ENCODE data around the gene UBQLNL. TPM values are rescaled to one million over a fixed set of nuclear protein-coding genes. Genes with fewer than 3 reads are reported as not detected.

UBQLNL gene
- total RNA-seq, 1 experiment from 2014 or later = not detected

- H2BK5ac ChIP-seq (ENCODE audit: insufficient read length, low read length) = no peak overlapping the region
- H2BK120ac ChIP-seq (ENCODE audit: low read depth, low read length, poor library complexity, severe bottlenecking) = no peak overlapping the region
- no peak overlapping the region for H2BK12ac ChIP-seq (ENCODE audit: insufficient read length, low read depth, low read length)
- H3K18ac ChIP-seq (ENCODE audit: insufficient read length, low read depth, low read length) = no peak overlapping the region
- no peak overlapping the region for H3K23ac ChIP-seq (ENCODE audit: insufficient read length, low read depth, low read length)
- Mint-ChIP-seq H3K9me3 (no peaks in the 10 kb centered on the region), H3K27ac (no peak overlapping the region), H3K27me3 (ENCODE audit: low read depth) (no peaks in the 10 kb centered on the region), H3K4me1 (peaks cover 0 to 3% of the 10 kb centered on the region in 2 experiments; a peak in 1 of 4 replicates), H3K36me3 (ENCODE audit: insufficient read depth in 1 of 3, low read depth in 3 of 3) (no peaks in the 10 kb centered on the region), H3K4me3 (no peak overlapping the region)
- H3K27me3 ChIP-seq (ENCODE audit: insufficient read depth, low read length) = no peaks in the 10 kb centered on the region
- no peaks in the 10 kb centered on the region for H4K20me1 ChIP-seq (ENCODE audit: control insufficient read depth, insufficient read depth, insufficient read length)
- no peak overlapping the region for H3T11ph ChIP-seq (ENCODE audit: low read length)
- H3K14ac ChIP-seq (ENCODE audit: insufficient read depth, low read length) = no peak overlapping the region
- H3K27ac ChIP-seq (ENCODE audit: insufficient read length, low read depth, low read length) = no peak overlapping the region
- no peak overlapping the region for H3K4ac ChIP-seq (ENCODE audit: low read depth, low read length)
- no peak overlapping the region for H4K91ac ChIP-seq (ENCODE audit: insufficient read length, low read depth, low read length)
- no CpG with 5 or more reads among the region's 3 CpGs for WGBS (ENCODE audit: extremely low coverage, insufficient read length, low lambda C conversion rate)
- no peak overlapping the region for H4K8ac ChIP-seq (replicated peaks; ENCODE audit: insufficient read length, low read depth, low read length)
- H2BK20ac ChIP-seq (ENCODE audit: low read depth, low read length, poor library complexity, severe bottlenecking) = no peak overlapping the region
- H3K23me2 ChIP-seq (ENCODE audit: insufficient read length, low read depth, low read length, poor library complexity, severe bottlenecking) = no peaks in the 10 kb centered on the region
- DNase-seq = no peak
- H2AFZ ChIP-seq (ENCODE audit: low read length) = no peak overlapping the region
- no peak for TF ChIP-seq CTCF (conservative IDR thresholded peaks at IDR 0.05)
- H3K79me2 ChIP-seq (ENCODE audit: insufficient read depth, low read length) = no peaks in the 10 kb centered on the region
- H3K9me3 ChIP-seq (ENCODE audit: control insufficient read depth, low read depth, low read length) = no peaks in the 10 kb centered on the region
- H3K56ac ChIP-seq (ENCODE audit: insufficient read length, low read depth, low read length) = no peak overlapping the region
- H2AK5ac ChIP-seq (ENCODE audit: insufficient read length, low read length) = no peak overlapping the region
- no peak overlapping the region for H3K4me2 ChIP-seq (ENCODE audit: insufficient read depth, insufficient read length, low read length)
- no peak overlapping the region for H3K9ac ChIP-seq (ENCODE audit: extremely low read depth, insufficient read length, low read length)
- H3K4me1 ChIP-seq (ENCODE audit: insufficient read depth, low read length) = no peaks in the 10 kb centered on the region
- no peak overlapping the region for H4K5ac ChIP-seq (ENCODE audit: insufficient read length, low read depth, low read length)
- no peak overlapping the region for H2BK15ac ChIP-seq (ENCODE audit: low read depth, low read length)
- H3K79me1 ChIP-seq (ENCODE audit: insufficient read depth, low read depth, low read length, poor library complexity, severe bottlenecking) = no peaks in the 10 kb centered on the region
These were observed 30.5 kb downstream of the UBQLNL start for GRCh38 chr11:5486003-5486402.
